Activated CD4-positive, alpha-beta memory T cell treated with anti-CD3 and anti-CD28 coated beads for 36 hours (primary cell): ENCODE results near the gene PDK2. TPM values are rescaled to one million over a fixed set of nuclear protein-coding genes. Genes with fewer than 3 reads are reported as not detected.

Source experiments
- total RNA-seq, 2 experiments: library from RNA; stranded (reverse); gene quantifications; one replicate each; pipeline ENCODE4 v1.2.3, GENCODE V29; 2021

The PDK2 gene
- total RNA-seq, 2 experiments from 2014 or later = 13.3 to 14.6 TPM

Other genes with a start within 250 kb of the PDK2 start
- gene TAC4, start 247.3 kb upstream of the PDK2 start, total RNA-seq = not detected
- gene DLX4, start 126.2 kb upstream of the PDK2 start, total RNA-seq = under 1 TPM; 0.52 to 0.87 TPM
- not detected for gene DLX3, start 100.1 kb upstream of the PDK2 start, total RNA-seq
- 10 to 100 TPM; 15.8 to 17.6 TPM for gene ITGA3, start 39.2 kb upstream of the PDK2 start, total RNA-seq
- gene SAMD14, start 34.8 kb downstream of the PDK2 start, total RNA-seq = 1 to 10 TPM; 3.4 to 3.7 TPM
- gene PPP1R9B, start 55.3 kb downstream of the PDK2 start, total RNA-seq = 10 to 100 TPM; 84.3 to 86.1 TPM
- gene SGCA, start 70.7 kb downstream of the PDK2 start, total RNA-seq = under 1 TPM in 1 of 2 experiments, not detected in 1; 0.59 TPM
- gene COL1A1, start 106.3 kb downstream of the PDK2 start, total RNA-seq = 1 to 10 TPM; 2.3 to 3.7 TPM
- gene TMEM92, start 179.1 kb downstream of the PDK2 start, total RNA-seq = under 1 TPM in 1 of 2 experiments, not detected in 1; 0.07 TPM